MM.1S (cell line): ENCODE measurements around the gene HIPK1.

Experiments
- DNase-seq: peaks from one replicate; pipeline ENCODE4 v3.0.0-alpha.2; 2015
- H2AFZ ChIP-seq: fragments of 300-600 bp; sonication (generic); 2 replicates; pipeline ENCODE4 v1.6.0; 2016; ENCODE audit warnings: antibody characterized with exemption, low read length
- H3F3A ChIP-seq: fragments of 300-600 bp; sonication (generic); 2 replicates; pipeline ENCODE4 v1.6.1; 2016; ENCODE audit warnings: mild to moderate bottlenecking, antibody characterized with exemption, low read length, moderate library complexity, mixed read lengths; ENCODE audit not compliant: insufficient read depth
- H3K27ac ChIP-seq: fragments of 300-600 bp; sonication (generic); 2 replicates; pipeline ENCODE4 v1.5.1; 2016; ENCODE audit warnings: mild to moderate bottlenecking, low read length
- H3K27me3 ChIP-seq: fragments of 300-600 bp; sonication (generic); replicated peaks from 2 replicates; pipeline ENCODE4 v1.6.0; 2016; ENCODE audit warnings: low read length; ENCODE audit not compliant: insufficient read depth
- H3K36me3 ChIP-seq: fragments of 300-600 bp; sonication (generic); replicated peaks from 2 replicates; pipeline ENCODE4 v1.6.1; 2016; ENCODE audit warnings: mild to moderate bottlenecking, low read length, mixed read lengths; ENCODE audit not compliant: insufficient read depth
- H3K4me1 ChIP-seq: fragments of 300-600 bp; sonication (generic); 2 replicates; pipeline ENCODE4 v1.6.1; 2016; ENCODE audit warnings: low read length, mixed read lengths
- H3K4me2 ChIP-seq: fragments of 300-600 bp; sonication (generic); 2 replicates; pipeline ENCODE4 v1.6.0; 2016; ENCODE audit warnings: low read depth, low read length
- H3K4me3 ChIP-seq: fragments of 300-600 bp; sonication (generic); 2 replicates; pipeline ENCODE4 v1.5.1; 2016; ENCODE audit warnings: low read length, mixed read lengths
- H3K79me2 ChIP-seq: fragments of 300-600 bp; sonication (generic); 2 replicates; pipeline ENCODE4 v1.6.1; 2016; ENCODE audit warnings: mixed run types, low read length, mixed read lengths
- H3K9ac ChIP-seq: fragments of 300-600 bp; sonication (generic); 2 replicates; pipeline ENCODE4 v1.6.1; 2016; ENCODE audit warnings: low read length, mixed read lengths
- H3K9me2 ChIP-seq: fragments of 300-600 bp; sonication (generic); replicated peaks from 2 replicates; pipeline ENCODE4 v1.6.1; 2016; ENCODE audit warnings: mild to moderate bottlenecking, low read length, mixed read lengths; ENCODE audit not compliant: insufficient read depth
- H3K9me3 ChIP-seq: fragments of 300-600 bp; sonication (generic); replicated peaks from 2 replicates; pipeline ENCODE4 v1.6.1; 2016; ENCODE audit warnings: mild to moderate bottlenecking, low read length, mixed read lengths; ENCODE audit not compliant: insufficient read depth
- H4K20me1 ChIP-seq: fragments of 300-600 bp; sonication (generic); 2 replicates; pipeline ENCODE4 v1.6.1; 2016; ENCODE audit warnings: mild to moderate bottlenecking, low read length, moderate library complexity, mixed read lengths; ENCODE audit not compliant: insufficient read depth
- CTCF ChIP-seq: fragments of 300-600 bp; sonication (generic); IDR thresholded peaks from 2 replicates; pipeline ENCODE4 v1.5.1; 2016; ENCODE audit warnings: antibody characterized with exemption, low read length, mixed read lengths
- EZH2 ChIP-seq: fragments of 300-600 bp; sonication (generic); optimal IDR thresholded peaks from 2 replicates; pipeline ENCODE3; 2017; ENCODE audit warnings: low read depth, mild to moderate bottlenecking, antibody characterized with exemption, low read length, mixed read lengths
- EZH2phosphoT487 ChIP-seq: fragments of 300-600 bp; sonication (generic); IDR thresholded peaks from 2 replicates; pipeline ENCODE4 v1.6.1; 2018; ENCODE audit warnings: antibody characterized with exemption, low read length

The HIPK1 gene

DNA sequence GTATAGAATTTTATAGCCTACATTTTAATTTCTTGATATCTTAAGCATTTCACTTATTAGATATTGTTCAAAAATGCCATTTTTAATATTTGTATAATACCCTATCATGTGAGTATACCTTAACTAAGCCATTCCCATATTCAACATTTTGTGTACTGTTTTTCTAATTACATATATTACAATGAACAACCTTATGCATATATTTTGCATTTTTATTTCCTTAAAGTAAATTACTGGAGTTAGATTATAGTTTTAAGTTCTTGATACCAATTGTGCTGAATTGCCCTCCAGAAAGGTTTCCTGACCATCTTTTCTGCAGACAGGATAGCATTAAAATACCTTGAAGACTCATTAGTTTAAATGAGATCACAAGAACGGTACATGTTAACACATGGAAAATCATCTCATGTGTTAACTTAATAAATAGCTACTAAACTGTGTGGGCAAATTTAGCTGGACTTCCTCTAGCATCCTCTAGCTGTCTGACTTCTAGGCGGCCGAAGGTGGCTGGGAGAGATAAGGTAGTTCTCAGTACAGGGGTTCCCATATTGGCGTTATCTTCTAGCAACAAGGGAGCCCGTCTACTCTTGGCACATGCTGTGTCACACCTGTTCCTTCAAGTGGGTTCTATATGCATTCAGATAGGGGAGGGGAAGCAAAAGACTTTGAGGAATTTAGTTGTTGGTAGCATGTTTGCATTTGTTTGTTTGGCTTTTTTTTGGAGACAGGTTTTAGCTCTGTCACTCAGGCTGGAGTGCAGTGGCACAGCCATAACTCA lies 15.0 kb upstream of the HIPK1 start:
- H4K20me1 ChIP-seq: no peaks in the 10 kb centered on the region
- TF ChIP-seq EZH2phosphoT487: no peak
- no peaks in the 10 kb centered on the region for H3K4me1 ChIP-seq
- H3K36me3 ChIP-seq: no peaks in the 10 kb centered on the region
- no peak overlapping the region for H3K4me3 ChIP-seq
- no peaks in the 10 kb centered on the region for H3K9me3 ChIP-seq
- no peaks in the 10 kb centered on the region for H3K79me2 ChIP-seq
- H3K27me3 ChIP-seq: no peaks in the 10 kb centered on the region
- H3K27ac ChIP-seq: no peak overlapping the region
- no peaks in the 10 kb centered on the region for H3F3A ChIP-seq
- DNase-seq: no peak
- H2AFZ ChIP-seq: no peak overlapping the region
- no peak overlapping the region for H3K4me2 ChIP-seq
- H3K9ac ChIP-seq: no peak overlapping the region
- H3K9me2 ChIP-seq: no peaks in the 10 kb centered on the region

DNA sequence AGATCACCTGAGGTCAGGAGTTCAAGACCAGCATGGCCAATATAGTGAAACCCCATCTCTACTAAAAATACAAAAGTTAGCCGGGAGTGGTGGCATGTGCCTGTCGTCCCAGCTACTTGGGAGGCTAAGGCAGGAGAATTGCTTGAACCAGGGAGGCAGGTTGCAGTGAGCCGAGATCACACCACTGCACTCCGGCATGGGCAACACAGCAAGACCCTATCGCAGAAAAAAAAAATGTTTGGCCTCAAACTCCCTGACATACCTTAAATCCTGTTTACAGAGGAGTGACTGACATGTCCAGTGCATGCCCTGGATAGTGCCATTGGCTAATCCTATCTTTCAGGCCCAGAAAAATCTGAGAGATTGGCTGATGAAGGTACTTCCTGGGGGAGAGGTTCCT lies 12.2 kb upstream of the HIPK1 start:
- H2AFZ ChIP-seq: no peak overlapping the region
- H3K4me2 ChIP-seq: no peak overlapping the region
- no peaks in the 10 kb centered on the region for H3K36me3 ChIP-seq
- H3K79me2 ChIP-seq: no peaks in the 10 kb centered on the region
- no peaks in the 10 kb centered on the region for H3K4me1 ChIP-seq
- no peak overlapping the region for H3K9ac ChIP-seq
- no peak for DNase-seq
- TF ChIP-seq CTCF (no peak), EZH2 (no peak), EZH2phosphoT487 (no peak)
- no peaks in the 10 kb centered on the region for H3K9me2 ChIP-seq
- H3K9me3 ChIP-seq: no peaks in the 10 kb centered on the region
- no peaks in the 10 kb centered on the region for H3F3A ChIP-seq
- no peak overlapping the region for H3K27ac ChIP-seq
- H3K4me3 ChIP-seq: no peak overlapping the region
- no peaks in the 10 kb centered on the region for H3K27me3 ChIP-seq
- no peaks in the 10 kb centered on the region for H4K20me1 ChIP-seq

DNA sequence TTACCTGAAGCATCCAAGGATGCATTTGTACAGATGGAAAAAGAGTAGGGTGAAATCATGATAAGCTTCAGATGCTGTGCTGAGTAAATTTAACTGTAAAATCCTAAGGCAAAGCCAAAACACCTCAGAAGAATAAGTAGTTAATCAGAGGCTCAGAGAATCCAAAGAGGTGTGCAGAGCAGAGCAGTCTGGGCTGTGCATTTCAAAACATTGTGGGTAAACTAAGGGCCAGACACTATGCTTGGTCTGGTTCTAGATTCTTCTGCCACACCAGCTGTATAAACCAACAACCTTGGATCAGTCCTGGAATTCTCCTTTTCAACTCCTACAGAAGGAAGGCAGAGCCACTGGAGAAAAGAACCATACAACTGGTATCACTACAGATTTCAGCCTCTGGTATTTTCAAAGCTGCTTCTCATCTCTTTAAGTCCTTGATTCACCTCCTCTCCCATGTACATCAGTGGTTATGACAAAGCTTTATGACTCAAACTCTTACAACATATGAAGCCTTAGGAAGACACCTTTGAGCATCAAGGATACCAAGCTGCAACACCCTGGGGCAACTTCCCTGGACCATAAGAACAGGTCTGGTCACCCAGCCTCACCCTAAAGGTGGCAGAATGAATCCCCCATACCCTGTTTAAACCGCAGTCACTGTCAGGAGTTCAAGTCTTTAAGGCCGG lies 11.6 kb upstream of the HIPK1 start:
- Histone ChIP-seq H3K27ac (no peak overlapping the region), H3K4me3 (no peak overlapping the region), H3K9me2 (no peaks in the 10 kb centered on the region), H3K9ac (no peak overlapping the region), H3K27me3 (no peaks in the 10 kb centered on the region), H3K79me2 (no peaks in the 10 kb centered on the region), H3K4me1 (no peaks in the 10 kb centered on the region), H3K9me3 (no peaks in the 10 kb centered on the region), H3K36me3 (no peaks in the 10 kb centered on the region), H3K4me2 (no peak overlapping the region), H4K20me1 (no peaks in the 10 kb centered on the region), H2AFZ (no peak overlapping the region), H3F3A (no peaks in the 10 kb centered on the region)
- TF ChIP-seq EZH2 (no peak), CTCF (no peak), EZH2phosphoT487 (no peak)
- no peak for DNase-seq

DNA sequence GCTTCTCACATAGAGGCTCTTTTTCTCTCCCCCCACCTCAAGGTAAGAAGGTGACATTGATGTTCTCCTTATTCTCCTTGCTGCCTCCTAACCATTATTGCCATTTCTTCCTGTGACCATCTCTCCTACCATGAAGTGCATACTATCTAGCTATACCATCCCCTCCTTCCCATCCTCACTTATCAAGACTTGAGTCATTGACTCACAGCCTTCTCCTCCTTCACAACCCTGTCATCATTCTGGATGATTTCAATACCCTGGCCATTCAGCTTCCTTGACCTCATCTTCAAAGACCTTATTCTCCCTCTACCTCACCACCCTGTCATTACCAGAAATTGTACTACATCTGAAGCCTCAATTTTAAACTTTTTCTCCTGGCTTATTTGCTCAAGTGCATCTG lies 10.9 kb upstream of the HIPK1 start:
- H3K9me2 ChIP-seq: no peaks in the 10 kb centered on the region
- no peak overlapping the region for H3K9ac ChIP-seq
- no peak overlapping the region for H3K4me3 ChIP-seq
- no peak overlapping the region for H3K4me2 ChIP-seq
- no peaks in the 10 kb centered on the region for H3F3A ChIP-seq
- no peak overlapping the region for H2AFZ ChIP-seq
- H3K27me3 ChIP-seq: no peaks in the 10 kb centered on the region
- no peaks in the 10 kb centered on the region for H3K36me3 ChIP-seq
- no peak for TF ChIP-seq CTCF
- TF ChIP-seq EZH2: no peak
- no peak for TF ChIP-seq EZH2phosphoT487
- H3K27ac ChIP-seq: no peak overlapping the region
- H4K20me1 ChIP-seq: no peaks in the 10 kb centered on the region
- no peaks in the 10 kb centered on the region for H3K9me3 ChIP-seq
- DNase-seq: no peak
- no peaks in the 10 kb centered on the region for H3K4me1 ChIP-seq
- no peaks in the 10 kb centered on the region for H3K79me2 ChIP-seq
